DMS 273 treated with DMSO at 0.1 percent for 48 hours (cell line): ENCODE measurements around the gene SPATA2L.

ENCODE experiments used
- DNase-seq: peaks from one replicate; lab custom pipeline; 2025; lab: John Stamatoyannopoulos, UW

SPATA2L gene

DNA sequence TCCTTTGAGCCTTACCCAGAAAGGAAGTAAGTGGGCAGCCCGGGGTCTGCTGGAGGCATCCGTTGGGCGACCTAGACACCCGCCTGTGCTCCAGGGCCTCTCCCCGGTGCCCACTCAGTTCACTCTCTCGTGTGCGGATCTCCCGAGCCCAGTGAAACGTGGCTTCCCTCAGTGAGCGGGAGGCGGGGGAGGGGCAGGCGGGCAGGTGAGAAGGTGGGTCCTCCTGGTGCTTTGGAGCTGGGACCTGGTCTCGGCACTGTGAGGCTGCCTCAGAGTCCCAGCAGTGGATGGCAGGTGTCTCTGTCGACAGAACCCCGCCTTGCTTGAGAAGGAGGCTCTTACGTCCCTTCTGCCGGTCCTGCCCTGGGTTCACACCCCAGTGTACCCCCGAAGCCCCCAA lies 27.8 kb upstream of the SPATA2L start:
- no peak for DNase-seq

GRCh38 chr16:89727406-89728120 lies 26.1 kb upstream of the SPATA2L start:
- DNase-seq: no peak

DNA sequence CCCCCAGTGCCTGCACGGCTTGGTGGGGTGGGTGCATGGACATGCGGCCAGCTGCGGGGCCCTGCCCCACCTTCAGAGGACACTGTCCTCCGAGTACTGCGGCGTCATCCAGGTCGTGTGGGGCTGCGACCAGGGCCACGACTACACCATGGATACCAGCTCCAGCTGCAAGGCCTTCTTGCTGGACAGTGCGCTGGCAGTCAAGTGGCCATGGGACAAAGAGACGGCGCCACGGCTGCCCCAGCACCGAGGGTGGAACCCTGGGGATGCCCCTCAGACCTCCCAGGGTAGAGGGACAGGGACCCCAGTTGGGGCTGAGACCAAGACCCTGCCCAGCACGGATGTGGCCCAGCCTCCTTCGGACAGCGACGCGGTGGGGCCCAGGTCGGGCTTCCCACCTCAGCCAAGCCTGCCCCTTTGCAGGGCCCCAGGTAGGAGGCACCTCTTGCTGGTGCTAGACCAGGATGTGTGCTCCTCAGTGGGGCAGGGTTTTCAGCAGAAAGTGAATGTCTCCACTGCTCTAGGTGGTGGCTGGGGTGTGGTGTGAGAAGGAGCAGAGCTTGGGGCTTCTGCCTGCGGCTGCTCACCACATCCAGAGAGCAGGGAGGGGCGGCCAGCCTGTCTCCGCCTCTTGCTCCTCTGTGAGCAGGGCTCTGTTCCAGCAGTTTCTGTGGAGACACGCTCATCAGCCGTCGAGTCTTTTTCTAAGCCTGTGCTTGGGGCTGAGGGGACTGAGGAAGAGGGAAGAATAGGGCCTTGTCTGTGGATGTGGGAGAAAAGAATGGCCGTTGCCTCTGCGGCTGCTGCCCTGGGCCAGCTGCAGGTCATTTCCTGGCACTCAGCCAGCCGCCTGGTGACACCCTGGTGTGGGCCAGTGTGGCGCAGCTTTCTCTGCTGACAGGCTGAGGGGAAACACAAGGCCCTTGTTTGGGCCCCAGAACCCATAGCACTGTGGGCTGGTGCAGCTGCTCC lies 22.1 kb upstream of the SPATA2L start:
- no peak for DNase-seq

DNA sequence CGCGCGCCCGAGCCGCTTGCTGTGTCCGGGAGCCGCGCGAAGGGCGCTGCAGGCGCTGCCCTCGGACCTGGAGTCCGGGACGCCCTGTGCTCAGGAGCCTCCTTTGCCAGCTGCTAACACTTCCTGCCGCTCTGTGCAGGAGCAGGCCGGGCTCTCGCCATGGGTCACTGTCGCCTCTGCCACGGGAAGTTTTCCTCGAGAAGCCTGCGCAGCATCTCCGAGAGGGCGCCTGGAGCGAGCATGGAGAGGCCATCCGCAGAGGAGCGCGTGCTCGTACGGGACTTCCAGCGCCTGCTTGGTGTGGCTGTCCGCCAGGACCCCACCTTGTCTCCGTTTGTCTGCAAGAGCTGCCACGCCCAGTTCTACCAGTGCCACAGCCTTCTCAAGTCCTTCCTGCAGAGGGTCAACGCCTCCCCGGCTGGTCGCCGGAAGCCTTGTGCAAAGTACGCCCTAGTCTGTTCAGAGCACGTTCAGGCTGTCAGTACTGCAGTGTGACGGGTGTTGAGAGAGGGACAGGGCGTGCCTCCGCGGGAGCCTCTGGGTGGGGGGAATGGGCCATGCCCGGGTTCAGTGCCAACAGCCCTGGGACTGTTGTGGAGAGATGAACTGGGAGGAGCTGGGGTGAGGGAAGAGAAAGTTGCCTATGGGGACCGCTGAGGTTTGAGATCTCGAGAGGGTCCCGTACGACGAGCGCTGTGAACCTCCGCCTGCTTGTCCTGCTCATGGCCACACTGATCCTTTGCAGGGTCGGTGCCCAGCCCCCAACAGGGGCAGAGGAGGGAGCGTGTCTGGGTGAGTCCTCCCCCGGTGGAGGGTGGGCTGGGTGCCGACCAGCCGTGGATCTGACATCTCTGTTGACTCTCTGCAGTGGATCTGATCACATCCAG lies 21.1 kb upstream of the SPATA2L start:
- no peak for DNase-seq

DNA sequence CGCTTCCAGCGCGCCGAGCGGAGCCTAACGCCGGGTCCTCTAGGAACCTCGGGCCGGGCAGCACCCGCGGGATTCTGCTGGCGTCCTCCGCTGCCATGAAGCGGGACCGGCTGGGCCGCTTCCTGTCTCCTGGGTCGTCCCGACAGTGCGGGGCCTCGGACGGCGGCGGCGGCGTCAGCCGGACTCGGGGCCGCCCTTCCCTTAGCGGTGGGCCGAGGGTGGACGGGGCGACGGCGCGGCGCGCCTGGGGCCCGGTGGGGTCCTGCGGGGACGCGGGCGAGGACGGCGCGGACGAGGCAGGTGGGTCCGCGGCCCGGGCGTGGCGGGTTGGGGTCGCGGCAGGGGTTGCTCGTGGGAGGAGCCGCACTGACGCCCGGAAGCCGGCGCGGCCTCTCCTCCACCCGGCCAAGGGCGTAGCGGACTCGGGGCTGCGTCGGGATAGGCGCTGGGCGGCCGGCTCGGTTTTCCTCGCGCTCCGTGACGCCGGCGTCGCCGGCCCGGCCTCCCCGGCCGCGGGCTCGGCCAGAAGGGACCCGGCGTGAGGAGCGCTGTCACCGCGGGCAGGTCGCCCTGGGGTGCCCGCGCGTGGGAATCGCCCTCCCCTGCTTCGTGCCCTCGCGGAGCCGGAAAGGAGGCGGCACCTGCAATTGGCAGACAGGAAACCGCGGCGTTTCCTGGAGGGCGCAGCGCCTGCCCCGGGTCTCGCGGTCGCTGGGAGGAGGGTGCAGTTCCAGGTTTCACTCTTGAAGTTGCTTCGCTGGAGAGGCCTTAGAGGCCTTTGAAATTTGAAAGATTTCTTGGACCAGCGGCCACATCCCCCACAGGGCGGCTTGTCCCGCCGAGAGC lies 20.3 kb upstream of the SPATA2L start:
- no peak for DNase-seq

- peak; percentile 59 for DNase-seq
Measured at GRCh38 chr16:89720813-89721545, 19.5 kb upstream of the SPATA2L start, which contains the start of the genes VPS9D1 and ZNF276. Gene VPS9D1, minus strand, starts transcription at chr16:89720898. Its CDS starts 37 bp downstream, at chr16:89720861. Gene ZNF276, plus strand, starts transcription at chr16:89721537. Its CDS starts 104 bp downstream, at chr16:89721641.

DNA sequence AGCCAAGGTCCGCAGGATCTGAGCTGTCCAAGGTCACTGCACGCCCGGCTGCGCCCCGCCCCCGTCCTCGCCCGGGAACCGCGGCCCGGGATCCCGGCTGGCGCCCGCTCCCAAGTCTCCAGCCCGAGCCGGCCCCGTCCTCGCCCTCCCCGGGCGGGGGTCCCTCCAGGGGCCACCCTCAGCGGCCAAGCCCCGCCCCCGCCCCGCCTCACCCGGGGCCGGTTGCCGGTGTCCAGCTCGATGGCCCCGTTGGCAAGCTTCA lies 19.0 kb upstream of the SPATA2L start:
- no peak for DNase-seq

DNA sequence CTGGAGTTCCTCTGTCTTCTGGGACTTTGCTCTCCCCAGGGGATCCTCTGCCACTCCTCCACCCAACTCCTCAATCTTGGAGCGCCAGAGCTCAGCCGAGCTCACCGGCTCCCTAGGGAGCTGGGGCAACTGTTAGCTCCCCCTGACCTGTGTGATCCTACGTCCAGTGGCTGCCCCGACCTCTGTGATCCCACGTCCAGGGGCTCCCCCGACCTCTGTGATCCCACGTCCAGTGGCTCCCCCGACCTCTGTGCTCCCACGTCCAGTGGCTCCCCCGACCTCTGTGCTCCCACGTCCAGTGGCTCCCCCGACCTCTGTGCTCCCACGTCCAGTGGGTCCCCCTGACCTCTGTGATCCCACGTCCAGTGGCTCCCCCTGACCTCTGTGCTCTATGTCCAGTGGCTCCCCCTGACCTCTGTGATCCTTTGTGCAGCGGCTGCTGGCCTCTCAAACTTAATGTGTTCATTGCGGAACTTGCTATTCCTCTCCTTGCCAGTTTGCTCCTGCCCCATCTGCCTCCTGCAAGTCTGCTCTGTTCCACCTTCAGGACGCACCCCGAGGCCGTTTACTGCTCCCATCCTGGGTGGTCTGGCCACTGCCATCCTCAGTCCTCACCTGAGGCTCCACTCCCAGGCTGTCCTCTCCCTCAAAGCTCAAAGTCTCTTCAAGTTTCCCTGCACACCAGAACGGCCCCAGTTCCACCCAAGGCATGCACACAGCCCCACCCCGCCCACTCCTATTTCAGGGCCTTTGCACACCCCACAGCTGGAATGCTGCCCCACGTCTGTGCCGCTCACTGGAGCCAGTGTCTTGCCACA lies 16.4 kb upstream of the SPATA2L start:
- no peak for DNase-seq

DNA sequence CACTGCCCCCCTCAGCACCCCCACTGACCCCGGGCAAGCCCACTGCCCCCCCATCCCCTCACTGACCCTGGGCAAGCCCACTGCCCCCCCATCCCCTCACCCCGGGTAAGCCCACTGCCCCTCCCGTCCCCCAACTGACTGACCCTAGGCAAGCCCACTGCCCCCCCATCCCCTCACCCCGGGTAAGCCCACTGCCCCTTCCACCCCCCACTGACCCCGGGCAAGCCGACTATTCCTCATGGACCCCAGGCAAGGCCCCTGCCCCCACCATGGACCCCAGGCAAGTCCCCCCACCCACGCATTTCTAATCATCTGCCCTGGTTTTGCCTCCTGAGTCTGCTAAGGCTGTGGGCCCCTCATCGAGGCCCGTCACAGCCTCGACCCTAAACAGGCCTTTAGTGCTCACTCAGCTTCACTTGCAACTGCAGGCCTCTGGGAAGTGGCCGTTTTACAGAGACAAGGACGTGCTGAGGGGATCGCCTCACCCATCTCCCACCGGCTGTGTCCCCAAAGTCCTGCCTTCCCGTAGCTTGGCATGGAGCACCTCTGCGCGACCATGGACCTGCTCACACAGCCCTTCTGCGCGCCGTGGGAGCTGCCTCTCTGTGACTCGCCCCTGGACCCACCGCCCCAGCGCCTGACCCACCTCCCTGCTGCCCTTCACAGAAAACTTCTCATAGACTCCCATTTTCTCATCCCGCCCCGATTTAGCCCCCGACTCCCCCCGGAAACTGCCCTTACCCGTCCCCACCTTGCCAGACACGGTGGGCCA lies 15.6 kb upstream of the SPATA2L start:
- no peak for DNase-seq

DNA sequence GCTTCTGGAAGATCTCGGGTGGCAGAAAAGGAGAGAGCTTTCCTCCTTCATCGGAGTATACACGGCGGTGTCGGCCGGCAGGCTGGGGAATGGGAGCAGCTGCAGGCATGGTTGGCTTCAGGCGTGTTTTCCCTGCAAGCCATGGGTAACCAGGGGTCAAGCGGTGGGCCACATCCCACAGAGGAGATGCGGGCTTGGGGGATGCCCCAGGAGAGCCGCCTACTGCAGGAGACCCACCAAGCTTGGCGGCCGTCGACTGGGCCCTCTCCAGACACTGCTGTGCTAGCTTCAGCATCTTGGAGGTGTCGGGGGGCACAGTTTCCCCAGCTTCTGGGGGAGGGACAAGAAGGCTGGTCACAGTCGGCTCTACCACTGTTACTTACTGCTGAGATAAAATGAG lies 15.0 kb upstream of the SPATA2L start:
- DNase-seq: no peak

DNA sequence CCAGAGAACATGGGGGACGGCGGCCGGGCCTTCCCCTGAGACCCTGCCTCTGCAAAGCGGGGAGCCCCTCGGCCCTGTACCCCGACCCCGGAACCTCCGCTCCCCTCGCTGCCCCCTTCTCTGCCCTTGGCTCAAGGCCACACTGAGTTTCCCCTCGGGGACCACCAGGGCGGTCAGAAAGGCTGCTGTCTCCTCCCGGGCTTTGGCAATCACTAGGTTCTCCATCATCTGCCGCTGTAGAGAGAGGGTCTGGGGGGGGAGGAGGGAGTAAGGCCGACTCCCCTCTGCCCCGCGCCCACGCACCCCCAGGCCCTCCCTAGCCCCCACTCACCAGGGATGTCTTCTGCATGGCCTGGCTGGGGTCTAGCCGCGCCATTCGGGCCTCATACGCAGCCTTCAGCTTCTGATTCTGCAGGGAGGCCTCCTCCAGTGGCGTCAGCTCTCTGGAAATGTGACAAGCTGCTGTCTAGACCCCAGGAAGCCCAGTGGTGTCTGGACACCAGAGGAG lies 10.8 kb upstream of the SPATA2L start:
- DNase-seq: no peak

GRCh38 chr16:89711601-89712273 lies 10.2 kb upstream of the SPATA2L start:
- no peak for DNase-seq

- DNase-seq: no peak
Measured at GRCh38 chr16:89710709-89711564, 9.4 kb upstream of the SPATA2L start.

GRCh38 chr16:89709716-89710432 lies 8.4 kb upstream of the SPATA2L start:
- DNase-seq: no peak

DNA sequence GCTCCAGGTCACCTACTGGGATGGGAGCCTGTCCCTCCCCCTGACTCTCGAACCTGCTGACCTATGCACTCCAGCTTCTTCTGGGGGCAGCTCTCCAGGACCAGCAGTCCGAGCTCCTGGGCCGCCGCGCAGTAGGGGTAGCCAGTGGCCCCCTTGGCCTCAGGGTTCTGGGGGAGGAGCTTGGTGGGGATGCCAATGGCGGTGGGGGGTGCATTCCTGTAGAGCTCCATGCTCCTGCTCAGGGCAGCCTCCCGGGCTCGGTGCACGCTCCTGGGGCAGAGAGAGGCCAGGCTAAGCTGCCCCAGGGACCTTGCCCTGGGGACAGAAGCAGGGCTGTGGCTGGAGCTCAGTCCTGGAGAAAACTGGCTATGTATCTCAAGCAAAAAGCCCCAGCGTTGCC lies 7.7 kb upstream of the SPATA2L start:
- DNase-seq: no peak

DNA sequence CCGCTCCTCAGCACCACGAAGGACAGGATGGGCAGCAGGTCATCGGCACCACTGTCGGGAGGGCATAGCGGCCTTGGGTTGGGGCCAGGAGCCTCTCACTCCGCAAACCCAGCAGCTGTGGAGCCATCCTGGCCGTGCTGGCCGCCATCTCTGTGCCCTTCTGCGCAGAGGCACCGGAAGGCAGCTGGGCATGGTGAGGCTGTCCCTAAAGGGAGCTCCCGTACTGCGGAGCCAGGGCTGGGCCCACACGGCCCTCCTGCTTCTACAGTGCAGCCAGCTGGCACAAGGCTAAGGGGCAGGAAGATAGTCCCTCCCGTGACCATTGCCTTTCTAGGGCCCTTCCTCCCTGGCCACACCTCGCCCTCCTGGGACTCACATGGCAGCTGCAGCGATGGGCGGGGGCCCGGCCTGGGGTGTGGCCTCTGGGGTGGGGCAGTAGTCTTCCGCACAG lies 7.0 kb upstream of the SPATA2L start:
- DNase-seq: no peak
